Mucosa of rectum (tissue), 2 donors: ENCODE results near the gene PLA2G4F.

Experiments
- H3K27ac ChIP-seq, 2 donors: one replicate each; pipeline ENCODE4 v1.7.0; 2013; ENCODE audit warnings: inconsistent platforms in 2 of 2, low read depth in 2 of 2, low read length in 2 of 2
- H3K27me3 ChIP-seq, 2 donors: one replicate each; pipeline ENCODE4 v1.7.0; 2013; ENCODE audit warnings: low read length in 2 of 2; ENCODE audit not compliant: control insufficient read depth in 2 of 2, insufficient read depth in 2 of 2
- H3K36me3 ChIP-seq, 2 donors: one replicate each; pipeline ENCODE4 v1.7.0; 2013; ENCODE audit warnings: low read length in 2 of 2; ENCODE audit not compliant: control insufficient read depth in 2 of 2, insufficient read depth in 2 of 2
- H3K4me1 ChIP-seq, 2 donors: one replicate each; pipeline ENCODE4 v1.7.0; 2013; ENCODE audit warnings: low read length in 2 of 2, mild to moderate bottlenecking in 1 of 2; ENCODE audit not compliant: control insufficient read depth in 2 of 2, insufficient read depth in 2 of 2
- H3K4me3 ChIP-seq, 2 donors: one replicate each; pipeline ENCODE4 v1.7.0; 2013; ENCODE audit warnings: low read length in 2 of 2
- H3K9ac ChIP-seq, 2 donors: one replicate each; pipeline ENCODE4 v1.7.0; 2013; ENCODE audit warnings: low read length in 2 of 2, low read depth in 1 of 2, mild to moderate bottlenecking in 1 of 2
- H3K9me3 ChIP-seq, 2 donors: one replicate each; pipeline ENCODE4 v1.7.0; 2013; ENCODE audit warnings: low read length in 2 of 2; ENCODE audit not compliant: control insufficient read depth in 2 of 2
- donor health status: healthy.
- donor health status: Normal muscosa, but diverticular disease.

PLA2G4F gene

GRCh38 chr15:42106288-42106687 is 50.1 kb downstream of the PLA2G4F start:
- Histone ChIP-seq H3K27me3 (no peaks in the 10 kb centered on the region), H3K27ac (no peak overlapping the region), H3K9ac (no peak overlapping the region), H3K36me3 (no peaks in the 10 kb centered on the region), H3K4me1 (peaks cover 12 to 20% of the 10 kb centered on the region in 2 donors), H3K9me3 (no peaks in the 10 kb centered on the region), H3K4me3 (no peak overlapping the region)

DNA sequence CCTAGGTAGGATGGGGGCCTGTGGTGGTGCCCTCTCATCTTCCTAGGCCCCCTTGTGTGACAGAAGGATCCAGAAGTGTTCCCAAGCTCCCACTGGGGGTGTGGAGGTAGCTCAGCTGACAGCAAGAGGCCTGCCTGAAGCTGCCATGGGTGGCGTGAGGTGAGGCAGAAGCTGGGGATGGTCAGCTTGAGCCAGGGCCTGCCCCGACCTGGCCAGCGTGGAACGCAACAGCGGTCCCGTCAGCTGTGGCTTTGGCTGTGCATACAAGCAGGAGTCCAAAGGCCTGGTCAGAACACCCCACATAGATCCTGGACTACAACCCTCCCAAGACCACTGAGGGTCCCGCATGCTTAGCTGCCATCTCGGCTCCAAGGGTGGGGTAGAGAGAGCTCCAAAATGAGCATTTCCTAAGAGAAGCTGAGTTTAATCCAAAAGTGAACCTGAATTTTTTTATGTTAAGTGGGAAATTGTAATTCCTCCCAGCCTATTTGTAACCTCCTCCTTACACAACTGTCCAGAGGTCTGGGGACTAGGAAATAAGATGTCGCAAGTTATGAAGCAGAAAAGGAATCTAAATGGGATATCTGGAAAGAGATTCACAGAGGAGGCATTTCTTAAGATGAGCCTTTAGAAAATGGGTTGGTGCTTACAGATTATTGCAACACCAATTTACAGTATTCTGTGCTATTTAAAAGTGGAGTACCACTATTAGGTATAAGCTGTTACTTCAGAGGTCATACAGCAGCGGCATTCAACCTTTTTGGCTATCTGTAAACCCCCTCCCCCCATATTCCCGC is 52.1 kb downstream of the PLA2G4F start:
- Histone ChIP-seq H3K9ac (no peak overlapping the region), H3K36me3 (no peaks in the 10 kb centered on the region)

GRCh38 chr15:42102646-42103235 is 53.7 kb downstream of the PLA2G4F start:
- peaks cover 12 to 28% of the 10 kb centered on the region in 2 donors for H3K4me1 ChIP-seq
- no peaks in the 10 kb centered on the region for H3K27me3 ChIP-seq
- no peak overlapping the region for H3K9ac ChIP-seq
- no peaks in the 10 kb centered on the region for H3K36me3 ChIP-seq
- H3K27ac ChIP-seq, result no peak overlapping the region
- H3K4me3 ChIP-seq, result no peak overlapping the region
- H3K9me3 ChIP-seq, result no peaks in the 10 kb centered on the region

More for the DNA sequence above, 52.1 kb downstream of the PLA2G4F start:
- Histone ChIP-seq H3K4me1 (peaks cover 17 to 35% of the 10 kb centered on the region in 2 donors), H3K27ac (no peak overlapping the region), H3K4me3 (no peak overlapping the region), H3K27me3 (no peaks in the 10 kb centered on the region), H3K9me3 (no peaks in the 10 kb centered on the region)

GRCh38 chr15:42101861-42102260 is 54.6 kb downstream of the PLA2G4F start:
- no peaks in the 10 kb centered on the region for H3K9me3 ChIP-seq
- no peak overlapping the region for H3K27ac ChIP-seq
- H3K9ac ChIP-seq, result no peak overlapping the region
- no peak overlapping the region for H3K4me3 ChIP-seq
- H3K27me3 ChIP-seq, result no peaks in the 10 kb centered on the region
- H3K36me3 ChIP-seq, result no peaks in the 10 kb centered on the region
- H3K4me1 ChIP-seq, result peaks cover 10 to 23% of the 10 kb centered on the region in 2 donors

DNA sequence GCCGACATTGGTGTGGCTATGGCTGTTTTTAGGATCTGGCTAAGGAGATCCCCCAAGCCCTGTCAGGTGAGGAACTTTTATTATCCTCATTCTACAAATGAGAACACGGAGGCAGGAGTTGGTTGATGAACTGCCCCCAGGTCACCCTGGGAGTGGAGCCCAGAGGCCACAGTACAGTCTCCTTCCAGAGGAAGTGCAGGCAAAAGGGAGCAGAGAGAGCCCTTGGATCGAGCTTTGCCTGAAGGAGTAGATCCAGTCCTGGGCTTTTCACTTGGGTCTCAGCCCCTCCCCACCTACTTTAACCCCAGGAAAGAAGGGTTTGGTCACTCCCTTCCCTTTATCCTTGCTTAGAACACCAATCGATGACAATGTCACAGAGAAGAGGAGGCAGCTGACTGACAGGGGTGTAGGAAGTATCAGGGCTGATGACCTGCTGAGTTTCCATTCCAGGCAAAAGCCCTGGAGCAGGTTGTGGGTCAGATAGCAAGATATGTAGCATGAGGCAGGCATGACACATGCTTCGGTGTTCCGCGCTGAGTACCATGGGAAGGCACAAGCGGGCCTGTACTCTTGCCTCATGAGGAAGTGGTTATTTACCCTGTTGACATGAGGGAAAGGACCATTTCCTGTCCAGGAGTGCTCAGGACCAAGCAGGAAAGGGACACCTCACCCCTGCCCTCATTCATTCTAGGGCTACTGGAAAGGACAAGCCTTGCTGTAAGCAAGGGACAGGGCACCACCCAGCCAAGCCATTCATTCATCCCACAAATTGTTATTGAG is 56.2 kb downstream of the PLA2G4F start:
- H3K9me3 ChIP-seq, result no peaks in the 10 kb centered on the region
- peak overlapping the region; percentile 8 to 19 for H3K27ac ChIP-seq
- no peaks in the 10 kb centered on the region for H3K36me3 ChIP-seq
- no peak overlapping the region for H3K4me3 ChIP-seq
- no peaks in the 10 kb centered on the region for H3K27me3 ChIP-seq
- no peak overlapping the region for H3K9ac ChIP-seq
- H3K4me1 ChIP-seq, result peaks cover 5 to 15% of the 10 kb centered on the region in 2 donors

DNA sequence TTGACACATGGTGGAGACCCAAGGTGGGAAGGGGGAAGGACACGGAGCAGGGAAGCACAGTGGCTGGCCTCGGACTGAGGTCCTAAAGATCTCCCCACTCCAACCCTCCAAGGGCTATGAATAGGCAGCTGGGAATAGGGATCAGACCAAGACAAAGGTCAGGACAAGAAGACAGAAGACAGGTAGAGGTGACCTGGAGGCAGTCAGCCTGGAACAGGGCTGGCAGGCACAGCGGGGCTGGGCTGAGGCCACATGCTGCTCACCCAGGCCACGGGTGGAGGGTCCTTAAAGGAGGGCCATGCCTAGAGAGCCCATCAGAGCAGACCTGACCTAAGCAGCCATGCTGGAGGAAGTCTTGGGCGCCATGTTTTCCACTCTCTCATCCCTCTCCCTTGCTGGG is 59.4 kb downstream of the PLA2G4F start:
- no peaks in the 10 kb centered on the region for H3K36me3 ChIP-seq
- no peaks in the 10 kb centered on the region for H3K27me3 ChIP-seq
- no peaks in the 10 kb centered on the region for H3K9me3 ChIP-seq
- H3K9ac ChIP-seq, result no peak overlapping the region
- no peak overlapping the region for H3K4me3 ChIP-seq
- H3K4me1 ChIP-seq, result peaks cover 5 to 15% of the 10 kb centered on the region in 2 donors
- H3K27ac ChIP-seq, result no peak overlapping the region

DNA sequence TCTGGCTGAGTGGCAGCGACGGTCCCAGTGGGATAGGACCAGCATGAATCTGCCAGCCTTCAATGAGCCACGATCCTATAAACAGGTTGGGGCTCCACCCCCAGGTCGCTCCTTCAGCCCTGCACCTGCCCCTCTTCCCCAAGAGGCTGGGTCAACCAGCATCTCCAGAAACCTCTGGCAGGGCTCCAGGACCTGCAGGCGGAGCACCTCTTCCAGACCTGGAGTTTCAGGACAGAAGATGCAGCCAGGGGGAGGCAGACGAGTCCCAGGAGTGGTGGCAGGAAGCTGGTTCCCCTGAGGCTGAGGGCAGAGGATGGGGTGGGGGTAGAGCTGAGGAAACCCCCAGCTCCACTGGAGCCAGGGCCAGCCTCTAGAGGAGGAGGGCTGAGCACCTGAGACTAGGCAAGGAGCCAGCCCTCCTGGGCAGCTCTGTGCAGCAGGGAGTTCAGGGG is 61.9 kb downstream of the PLA2G4F start, which contains the start of gene PLA2G4D:
PLA2G4D (minus strand) TSS at position 51 of the 452 bp plus-strand sequence. CDS start 103 bp downstream, outside the sequence.
- H3K9me3 ChIP-seq, result no peaks in the 10 kb centered on the region
- H3K9ac ChIP-seq, result no peak within 1 kb of the TSS
- no peaks in the 10 kb centered on the region for H3K36me3 ChIP-seq
- peaks cover 0 to 5% of the 10 kb centered on the region in 2 donors for H3K4me1 ChIP-seq
- H3K27ac ChIP-seq, result no peak within 1 kb of the TSS
- H3K27me3 ChIP-seq, result no peaks in the 10 kb centered on the region
- no peak within 1 kb of the TSS for H3K4me3 ChIP-seq

DNA sequence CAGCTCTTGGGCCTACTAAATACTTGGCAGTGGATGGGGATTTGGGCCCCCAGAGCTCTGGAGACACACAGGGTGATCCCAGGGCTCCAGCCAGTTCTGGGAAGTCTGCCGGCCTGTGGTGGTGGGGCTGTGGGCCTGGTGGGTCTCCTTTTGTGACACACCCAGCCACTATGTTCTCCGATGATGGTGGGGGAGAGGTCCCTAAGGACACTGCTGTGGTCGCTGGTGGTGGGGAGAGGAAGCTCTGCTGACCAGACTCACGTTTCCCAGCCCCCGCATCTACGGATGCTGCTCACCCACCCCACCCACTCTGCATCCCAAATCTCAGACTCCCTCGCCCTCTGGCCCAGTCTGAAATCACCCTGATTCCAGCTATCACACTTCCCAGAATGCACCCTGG is 62.5 kb downstream of the PLA2G4F start:
- H3K9me3 ChIP-seq, result no peaks in the 10 kb centered on the region
- peaks cover 3 to 7% of the 10 kb centered on the region in 2 donors for H3K4me1 ChIP-seq
- H3K9ac ChIP-seq, result no peak overlapping the region
- H3K27me3 ChIP-seq, result no peaks in the 10 kb centered on the region
- H3K27ac ChIP-seq, result no peak overlapping the region
- H3K36me3 ChIP-seq, result no peaks in the 10 kb centered on the region
- no peak overlapping the region for H3K4me3 ChIP-seq

DNA sequence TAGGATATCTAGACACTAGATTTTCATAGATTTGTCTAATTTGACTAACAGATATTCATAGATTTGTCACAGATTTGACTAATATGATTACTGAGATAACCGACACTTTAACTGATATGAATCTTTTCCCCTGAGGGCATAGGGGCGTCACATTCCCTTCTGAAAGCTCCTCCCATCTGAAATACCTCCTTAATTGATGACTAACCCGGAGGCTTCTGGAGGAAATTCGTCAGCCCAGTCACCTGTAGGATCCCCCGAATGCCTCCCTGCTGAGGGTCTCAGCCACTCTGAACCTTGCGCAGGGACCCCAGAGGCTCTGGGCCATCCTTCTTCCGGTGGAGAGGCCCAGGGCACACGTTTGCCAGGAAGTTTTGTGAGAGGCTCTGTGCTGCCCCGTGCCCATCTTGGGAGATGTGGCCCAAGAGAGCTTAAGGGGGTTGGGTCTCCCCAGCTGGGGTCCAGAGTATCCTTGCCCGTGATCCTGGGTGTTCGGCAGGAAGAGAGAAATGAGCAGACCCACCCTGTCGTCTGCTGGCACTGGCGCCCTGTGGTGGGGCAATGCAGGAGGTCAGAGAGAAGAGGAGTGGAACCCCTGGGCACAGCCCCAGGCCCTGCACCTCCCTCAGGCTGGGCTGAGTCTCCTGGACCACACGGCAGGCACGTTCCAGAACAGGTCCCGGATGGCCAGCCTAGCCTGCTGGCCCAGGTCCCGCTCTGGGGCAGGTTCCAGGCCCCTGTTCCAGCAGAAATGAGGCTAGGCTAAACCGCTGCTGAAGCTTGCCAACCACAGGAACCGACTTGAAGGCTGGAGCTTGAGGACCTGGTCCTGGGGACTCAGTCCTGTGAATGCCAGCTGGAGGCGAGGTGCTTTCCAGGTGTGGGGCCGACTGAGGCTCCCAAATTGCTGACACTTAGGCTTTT is 63.8 kb downstream of the PLA2G4F start:
- Histone ChIP-seq H3K36me3 (no peaks in the 10 kb centered on the region), H3K27ac (no peak overlapping the region)

More for the DNA sequence above, 63.8 kb downstream of the PLA2G4F start:
- Histone ChIP-seq H3K4me3 (no peak overlapping the region), H3K4me1 (peaks cover 7 to 14% of the 10 kb centered on the region in 2 donors), H3K9ac (no peak overlapping the region), H3K27me3 (no peaks in the 10 kb centered on the region), H3K9me3 (no peaks in the 10 kb centered on the region)
